GM12878 (cell line): ENCODE results near the gene MOV10L1.

Experiments used
- BCLAF1 ChIP-seq: fragments of 450-650 bp; IDR thresholded peaks from 2 replicates; pipeline ENCODE4 v1.6.1; 2017; ENCODE audit warnings: antibody characterized with exemption, mild to moderate bottlenecking, moderate library complexity
- CHD1 ChIP-seq: IDR thresholded peaks from 2 replicates; pipeline ENCODE4 v1.6.1; 2012; ENCODE audit warnings: low read depth, low read length, improper control_type of control experiment
- CTCF ChIP-seq, 3 experiments: IDR thresholded peaks in 2 of 3; conservative IDR thresholded peaks in 1 of 3; 2 replicates each; pipeline ENCODE4 v1.5.1; 2011; ENCODE audit warnings: low read depth in 3 of 3, low read length in 3 of 3, mild to moderate bottlenecking in 3 of 3, control low read depth in 2 of 3, moderate library complexity in 2 of 3, inconsistent platforms in 1 of 3, mixed read lengths in 1 of 3; ENCODE audit not compliant: control insufficient read depth in 2 of 3, insufficient read depth in 1 of 3; ENCODE audit errors: extremely low read depth in 1 of 3
- E2F4 ChIP-seq: IDR thresholded peaks from 2 replicates; pipeline ENCODE4 v1.6.1; 2012; ENCODE audit warnings: low read depth, low read length, improper control_type of control experiment
- E4F1 ChIP-seq: fragments of 450-650 bp; IDR thresholded peaks from 2 replicates; pipeline ENCODE4 v1.6.1; 2018; ENCODE audit warnings: borderline replicate concordance, mild to moderate bottlenecking; ENCODE audit not compliant: partially characterized antibody
- EZH2 ChIP-seq: IDR thresholded peaks from 2 replicates; pipeline ENCODE4 v1.6.1; 2012; ENCODE audit warnings: low read depth, mild to moderate bottlenecking, control low read depth, inconsistent platforms, low read length, borderline replicate concordance; ENCODE audit not compliant: control insufficient read depth
- NRF1 ChIP-seq: conservative IDR thresholded peaks from 2 replicates; pipeline ENCODE4 v1.6.1; 2011; ENCODE audit warnings: mild to moderate bottlenecking, low read depth, low read length, improper control_type of control experiment
- POLR2A ChIP-seq: IDR thresholded peaks from 2 replicates; pipeline ENCODE4 v1.6.1; 2011; ENCODE audit warnings: low read depth, mild to moderate bottlenecking, low read length
- REST ChIP-seq: IDR thresholded peaks from 2 replicates; pipeline ENCODE4 v1.6.1; 2012; ENCODE audit warnings: mild to moderate bottlenecking, low read depth, low read length
- RFX5 ChIP-seq: IDR thresholded peaks from 2 replicates; pipeline ENCODE4 v1.6.1; 2011; ENCODE audit warnings: low read depth, low read length, improper control_type of control experiment
- RUNX3 ChIP-seq: IDR thresholded peaks from 2 replicates; pipeline ENCODE4 v1.6.1; 2012; ENCODE audit warnings: low read length, inconsistent platforms
- SPI1 ChIP-seq: IDR thresholded peaks from 2 replicates; pipeline ENCODE4 v1.6.1; 2011; ENCODE audit warnings: low read depth, mild to moderate bottlenecking, low read length, moderate library complexity, borderline replicate concordance; ENCODE audit not compliant: insufficient read depth
- TCF7 ChIP-seq: IDR thresholded peaks from 2 replicates; pipeline ENCODE4 v1.6.1; 2014; ENCODE audit warnings: antibody characterized with exemption, borderline replicate concordance

- TF ChIP-seq RFX5 (no peak), CTCF (IDR thresholded peaks at IDR 0.05 in 2 of 3, conservative IDR thresholded peaks at IDR 0.05 in 1 of 3; ENCODE audit: control insufficient read depth in 2 of 3, extremely low read depth in 1 of 3, insufficient read depth in 1 of 3, low read depth in 3 of 3, low read length in 3 of 3) (no peak), TCF7 (no peak), BCLAF1 (no peak), NRF1 (no peak), SPI1 (no peak), POLR2A (no peak), E2F4 (no peak), CHD1 (no peak), E4F1 (no peak), RUNX3 (no peak), REST (no peak), EZH2 (no peak)
Observed at GRCh38 chr22:50203288-50203687, 113.5 kb downstream of the MOV10L1 start.
